Metanephros (tissue), 2 donors: ENCODE data around the gene TRIM37. TPM values are rescaled to one million over a fixed set of nuclear protein-coding genes. Genes with fewer than 3 reads are reported as not detected.

ENCODE experiments used
- small RNA-seq: library from RNA; depleted of rRNA; stranded (forward); fragments of <200 nt; gene quantifications from one replicate; pipeline ENCODE3, GENCODE V24; 2014; ENCODE audit warnings: low replicate concordance
- total RNA-seq: library from RNA; depleted of rRNA; stranded (reverse); fragments of >200 nt; gene quantifications from one replicate; pipeline ENCODE4 v1.2.3, GENCODE V29; 2014

Gene TRIM37
- 29.6 TPM for total RNA-seq

GRCh38 chr17:59106463-59107305, at the start of gene TRIM37:
Gene TRIM37 (minus strand): TSS chr17:59106880. CDS start chr17:59106461, 419 bp downstream.

GRCh38 chr17:59155439-59156177, 48.9 kb upstream of the TRIM37 start, which contains the start of gene PRR11:
Gene PRR11 (plus strand): TSS chr17:59155746. CDS start chr17:59169753, 14,007 bp downstream.

GRCh38 chr17:59154721-59155438, 48.2 kb upstream of the TRIM37 start, which contains the start of gene SKA2:
Gene SKA2 (minus strand): TSS chr17:59155186. CDS start chr17:59155163, 23 bp downstream.

Small RNAs within 50 kb of the gene (small RNA-seq; reads per million reads assigned to genes)
- gene MIR301A (12.8 reads per million, percentile 95 among the genes with 10 or more reads in this experiment), gene MIR454 (38.5 reads per million, percentile 97 among the genes with 10 or more reads in this experiment), gene RN7SL716P (not detected), gene RNU2-58P (0.63 reads per million, percentile 70 among the genes with 10 or more reads in this experiment)

Other genes starting within 250 kb of the TRIM37 start
- gene SKA2, start 48.3 kb upstream of the TRIM37 start, total RNA-seq = 37.4 TPM
- gene PRR11, start 48.9 kb upstream of the TRIM37 start, total RNA-seq = 5.3 TPM
- gene SMG8, start 103.2 kb upstream of the TRIM37 start, total RNA-seq = 17.0 TPM
- 4.0 TPM for gene GDPD1, start 113.6 kb upstream of the TRIM37 start, total RNA-seq
- gene YPEL2, start 224.8 kb upstream of the TRIM37 start, total RNA-seq = 47.6 TPM